Smooth muscle cell (in vitro differentiated cells): ENCODE data around the gene PSMB2. TPM values are rescaled to one million over a fixed set of nuclear protein-coding genes. Genes with fewer than 3 reads are reported as not detected.

Experiments used
- DNase-seq: peaks from one replicate; lab custom pipeline; 2025; ENCODE audit not compliant: unreplicated experiment; lab: John Stamatoyannopoulos, UW
- H2AFZ ChIP-seq: fragments of 200-600 bp; sonication (generic); 2 replicates; pipeline ENCODE4 v1.6.0; 2016; ENCODE audit warnings: antibody characterized with exemption, low read depth, mild to moderate bottlenecking
- H3F3A ChIP-seq: fragments of 200-600 bp; sonication (generic); 2 replicates; pipeline ENCODE4 v1.6.0; 2017; ENCODE audit warnings: antibody characterized with exemption, low read depth
- H3K27ac ChIP-seq: fragments of 200-600 bp; sonication (generic); 2 replicates; pipeline ENCODE4 v1.5.1; 2016; ENCODE audit warnings: low read depth, mild to moderate bottlenecking
- H3K27me3 ChIP-seq: fragments of 200-600 bp; sonication (generic); 2 replicates; pipeline ENCODE4 v1.6.1; 2016; ENCODE audit warnings: low read depth, mild to moderate bottlenecking
- H3K36me3 ChIP-seq: fragments of 200-600 bp; sonication (generic); 2 replicates; pipeline ENCODE4 v1.5.1; 2016; ENCODE audit warnings: low read depth
- H3K4me1 ChIP-seq: fragments of 200-600 bp; sonication (generic); 2 replicates; pipeline ENCODE4 v1.5.1; 2016; ENCODE audit warnings: low read depth
- H3K4me2 ChIP-seq: fragments of 200-600 bp; sonication (generic); 2 replicates; pipeline ENCODE4 v1.6.0; 2016; ENCODE audit warnings: mild to moderate bottlenecking
- H3K4me3 ChIP-seq: fragments of 200-600 bp; sonication (generic); 2 replicates; pipeline ENCODE4 v1.5.1; 2016; ENCODE audit warnings: mild to moderate bottlenecking
- H3K79me2 ChIP-seq: fragments of 200-600 bp; sonication (generic); 2 replicates; pipeline ENCODE4 v1.6.0; 2016; ENCODE audit warnings: low read depth, mild to moderate bottlenecking
- H3K9ac ChIP-seq: fragments of 200-600 bp; sonication (generic); 2 replicates; pipeline ENCODE4 v1.6.0; 2016; ENCODE audit warnings: low read depth
- H3K9me3 ChIP-seq: fragments of 200-600 bp; sonication (generic); replicated peaks from 2 replicates; pipeline ENCODE4 v1.5.1; 2016; ENCODE audit warnings: low read depth
- H4K20me1 ChIP-seq: fragments of 200-600 bp; sonication (generic); 2 replicates; pipeline ENCODE4 v1.6.0; 2016; ENCODE audit warnings: low read depth
- WGBS: methylation state at CpG from one replicate; pipeline ENCODE4 v1.1.7; 2016; ENCODE audit warnings: low lambda C conversion rate; 5-methylcytosine and 5-hydroxymethylcytosine counted together
- polyA plus RNA-seq: library from polyadenylated mRNA; unstranded; fragments of >200 nt; fragmentation: Nextera tagmentation; extraction: Ambion mirVana; gene quantifications from 2 replicates; pipeline ENCODE4 v1.2.1, GENCODE V29; 2016
- total RNA-seq: library from RNA; depleted of rRNA; stranded (reverse); fragments of >200 nt; gene quantifications from 2 replicates; pipeline ENCODE4 v1.2.3, GENCODE V29; 2014
- TF ChIP-seq, protein P1 (sequence below): fragments of 200-600 bp; sonication (generic); IDR thresholded peaks from 2 replicates; pipeline ENCODE4 v1.5.1; 2017; ENCODE audit warnings: borderline replicate concordance, mild to moderate bottlenecking, antibody characterized with exemption; ENCODE audit not compliant: insufficient read depth, poor library complexity, severe bottlenecking

Gene PSMB2
- total and polyA plus RNA-seq, 2 experiments from 2014 or later = 51.6 to 110 TPM

DNA sequence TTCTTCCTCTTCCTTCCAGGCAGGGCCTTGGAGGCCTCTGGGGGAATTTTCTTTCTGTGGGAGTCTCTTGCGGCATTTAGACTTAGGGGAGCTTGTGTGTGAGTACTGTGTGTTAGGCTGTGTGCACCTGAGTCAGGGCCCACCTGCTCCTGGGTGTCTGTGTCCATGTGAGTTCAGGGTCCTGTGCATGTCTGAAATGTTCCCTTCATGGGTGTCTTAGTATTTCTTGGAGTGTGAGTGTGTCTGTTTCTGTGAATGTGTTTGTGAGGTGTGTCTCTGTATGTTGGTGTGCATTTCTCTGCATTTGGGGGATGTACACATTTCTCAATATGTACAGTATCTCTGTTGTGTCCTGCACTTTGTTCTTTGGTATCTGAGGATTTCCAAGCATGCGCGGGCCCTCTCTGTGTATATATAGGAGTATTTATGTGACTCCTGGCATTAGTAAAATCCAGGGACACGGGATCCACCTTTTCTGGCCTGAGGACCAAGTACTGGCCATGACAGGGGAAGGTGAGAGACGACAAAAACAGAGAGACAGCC, 65.8 kb downstream of the PSMB2 start:
- H3K79me2 ChIP-seq = no peaks in the 10 kb centered on the region
- 78% methylated on average over 5 of the region's 5 CpGs for WGBS
- no peak overlapping the region for H3K4me2 ChIP-seq
- no peak overlapping the region for H3K9ac ChIP-seq
- no peaks in the 10 kb centered on the region for H3K36me3 ChIP-seq
- H3K9me3 ChIP-seq = no peaks in the 10 kb centered on the region
- TF ChIP-seq, protein P1, sequence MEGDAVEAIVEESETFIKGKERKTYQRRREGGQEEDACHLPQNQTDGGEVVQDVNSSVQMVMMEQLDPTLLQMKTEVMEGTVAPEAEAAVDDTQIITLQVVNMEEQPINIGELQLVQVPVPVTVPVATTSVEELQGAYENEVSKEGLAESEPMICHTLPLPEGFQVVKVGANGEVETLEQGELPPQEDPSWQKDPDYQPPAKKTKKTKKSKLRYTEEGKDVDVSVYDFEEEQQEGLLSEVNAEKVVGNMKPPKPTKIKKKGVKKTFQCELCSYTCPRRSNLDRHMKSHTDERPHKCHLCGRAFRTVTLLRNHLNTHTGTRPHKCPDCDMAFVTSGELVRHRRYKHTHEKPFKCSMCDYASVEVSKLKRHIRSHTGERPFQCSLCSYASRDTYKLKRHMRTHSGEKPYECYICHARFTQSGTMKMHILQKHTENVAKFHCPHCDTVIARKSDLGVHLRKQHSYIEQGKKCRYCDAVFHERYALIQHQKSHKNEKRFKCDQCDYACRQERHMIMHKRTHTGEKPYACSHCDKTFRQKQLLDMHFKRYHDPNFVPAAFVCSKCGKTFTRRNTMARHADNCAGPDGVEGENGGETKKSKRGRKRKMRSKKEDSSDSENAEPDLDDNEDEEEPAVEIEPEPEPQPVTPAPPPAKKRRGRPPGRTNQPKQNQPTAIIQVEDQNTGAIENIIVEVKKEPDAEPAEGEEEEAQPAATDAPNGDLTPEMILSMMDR = no peak
- H4K20me1 ChIP-seq = no peaks in the 10 kb centered on the region
- H3F3A ChIP-seq = peaks cover 3% of the 10 kb centered on the region
- H3K4me1 ChIP-seq = peaks cover 12% of the 10 kb centered on the region
- H3K27ac ChIP-seq = no peak overlapping the region
- no peak overlapping the region for H2AFZ ChIP-seq
- H3K4me3 ChIP-seq = no peak overlapping the region
- DNase-seq = no peak
- peaks cover 73% of the 10 kb centered on the region for H3K27me3 ChIP-seq

DNA sequence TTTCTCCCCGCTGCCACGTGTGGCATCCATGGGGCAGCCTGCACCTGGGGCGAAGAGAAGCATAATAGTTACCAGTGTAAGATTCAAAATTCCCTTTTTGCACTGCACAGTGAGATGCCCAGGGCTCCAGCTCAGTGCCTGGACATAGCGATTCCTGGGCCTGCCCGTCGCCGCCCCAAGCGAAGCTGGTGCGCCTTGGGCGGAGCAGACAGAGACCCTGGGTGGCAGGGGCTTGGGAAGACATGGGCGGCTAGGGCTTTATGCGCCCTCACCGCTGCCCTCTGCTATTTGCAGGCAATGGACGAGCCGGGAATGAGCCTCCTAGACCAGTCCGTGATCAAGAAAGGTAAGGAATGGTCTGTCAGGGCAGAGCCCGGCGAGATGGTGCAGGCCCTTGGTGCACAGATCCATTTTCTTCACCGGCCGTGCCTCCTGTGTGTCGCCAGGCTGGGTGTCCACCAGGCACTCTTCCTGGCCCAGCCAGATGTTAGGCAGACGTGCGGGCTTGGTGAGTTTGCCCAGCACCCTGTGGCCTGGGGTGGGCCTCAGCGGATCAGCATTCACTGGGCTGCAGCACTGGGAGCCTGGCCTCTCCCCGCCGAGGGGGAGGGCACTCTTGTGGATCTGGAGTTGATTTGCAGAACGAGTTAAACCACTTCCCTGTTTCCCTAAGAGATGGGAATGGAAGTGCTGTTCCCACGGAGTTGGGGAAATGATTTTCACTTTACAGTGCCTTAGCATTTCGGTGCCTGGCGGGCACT, 66.5 kb downstream of the PSMB2 start:
- no peak for DNase-seq
- H3F3A ChIP-seq = peaks cover 3% of the 10 kb centered on the region
- H3K79me2 ChIP-seq = no peaks in the 10 kb centered on the region
- no peak overlapping the region for H3K4me3 ChIP-seq
- H3K4me2 ChIP-seq = no peak overlapping the region
- WGBS = 41% methylated on average over 30 of the region's 30 CpGs
- H3K9me3 ChIP-seq = no peaks in the 10 kb centered on the region
- no peaks in the 10 kb centered on the region for H4K20me1 ChIP-seq
- H3K27me3 ChIP-seq = peaks cover 73% of the 10 kb centered on the region
- H3K9ac ChIP-seq = no peak overlapping the region
- H3K27ac ChIP-seq = no peak overlapping the region
- peaks cover 12% of the 10 kb centered on the region for H3K4me1 ChIP-seq
- H2AFZ ChIP-seq = no peak overlapping the region
- H3K36me3 ChIP-seq = no peaks in the 10 kb centered on the region
- TF ChIP-seq, protein P1 = no peak

DNA sequence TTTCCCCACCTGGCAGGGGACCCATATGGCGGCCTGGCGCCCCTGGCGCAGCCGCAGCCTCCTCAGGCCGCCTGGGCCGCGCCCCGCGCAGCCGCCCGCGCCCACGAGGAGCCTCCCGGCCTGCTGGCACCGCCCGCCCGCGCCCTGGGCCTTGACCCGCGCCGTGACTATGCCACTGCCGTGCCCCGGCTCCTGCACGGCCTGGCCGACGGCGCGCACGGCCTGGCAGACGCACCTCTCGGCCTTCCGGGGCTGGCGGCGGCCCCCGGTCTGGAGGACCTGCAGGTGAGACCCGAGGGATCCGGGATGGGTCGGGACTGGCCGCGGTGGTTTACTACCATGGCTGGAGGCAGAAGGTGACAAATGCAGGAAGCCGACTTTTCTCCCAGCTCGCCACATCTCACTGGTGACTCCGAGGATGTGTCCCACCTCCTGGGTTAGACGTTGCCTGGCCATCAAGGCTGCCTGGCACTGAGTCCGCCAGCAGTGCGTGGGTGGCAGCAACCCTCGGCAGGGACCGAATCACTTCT, 67.1 kb downstream of the PSMB2 start:
- peaks cover 73% of the 10 kb centered on the region for H3K27me3 ChIP-seq
- 32% methylated on average over 38 of the region's 48 CpGs for WGBS
- H3K27ac ChIP-seq = no peak overlapping the region
- H3K4me1 ChIP-seq = peaks cover 12% of the 10 kb centered on the region
- H3F3A ChIP-seq = peaks cover 3% of the 10 kb centered on the region
- H3K36me3 ChIP-seq = no peaks in the 10 kb centered on the region
- no peak for DNase-seq
- peak overlapping the region; percentile 93 for H3K4me2 ChIP-seq
- no peak overlapping the region for H3K9ac ChIP-seq
- no peaks in the 10 kb centered on the region for H3K9me3 ChIP-seq
- no peaks in the 10 kb centered on the region for H3K79me2 ChIP-seq
- H4K20me1 ChIP-seq = no peaks in the 10 kb centered on the region
- H3K4me3 ChIP-seq = peak overlapping the region; percentile 62
- H2AFZ ChIP-seq = no peak overlapping the region
- TF ChIP-seq, protein P1 = no peak
